ENCODE results near the gene TOE1.

GRCh38 chr1:45346473-45346872 is 6.5 kb downstream of the TOE1 start:
- TF ChIP-seq POLR2A (IDR thresholded peaks at IDR 0.05) (no peak), CTCF (IDR thresholded peaks at IDR 0.05) (no peak), POLR2AphosphoS5 (IDR thresholded peaks at IDR 0.05) (no peak)
